Cardiac muscle cell (in vitro differentiated cells and primary cell): Measurements from ENCODE around the gene CEP112. TPM values are rescaled to one million over a fixed set of nuclear protein-coding genes. Genes with fewer than 3 reads are reported as not detected.

Source experiments
- DNase-seq, 2 donors: peaks; one replicate each; pipeline versions ENCODE4 v3.0.0 to v3.0.0-alpha.2; 2010 to 2017; ENCODE audit warnings: low read depth in 1 of 2, low spot score in 1 of 2
- H3K27ac ChIP-seq: fragments of 200-600 bp; sonication (generic); 2 replicates; pipeline ENCODE4 v1.5.1; 2016
- H3K27me3 ChIP-seq: fragments of 200-600 bp; sonication (generic); 2 replicates; pipeline ENCODE4 v1.6.0; 2016; ENCODE audit warnings: control low read depth
- H3K36me3 ChIP-seq: fragments of 200-600 bp; sonication (generic); 2 replicates; pipeline ENCODE4 v1.5.1; 2016; ENCODE audit warnings: control low read depth
- H3K4me1 ChIP-seq: fragments of 200-600 bp; sonication (generic); 2 replicates; pipeline ENCODE4 v1.8.1; 2017; ENCODE audit warnings: low read depth, mild to moderate bottlenecking, mixed run types
- H3K4me3 ChIP-seq: fragments of 200-600 bp; sonication (generic); 2 replicates; pipeline ENCODE4 v1.5.1; 2016; ENCODE audit warnings: mild to moderate bottlenecking
- H3K9me3 ChIP-seq: fragments of 200-600 bp; sonication (generic); 2 replicates; pipeline ENCODE4 v1.5.1; 2017; ENCODE audit warnings: low read depth, mild to moderate bottlenecking, control low read depth
- polyA plus RNA-seq: library from polyadenylated mRNA; unstranded; fragments of >200 nt; fragmentation: Nextera tagmentation; extraction: Ambion mirVana; gene quantifications from 2 replicates; pipeline ENCODE4 v1.2.1, GENCODE V29; 2016
- total RNA-seq: library from RNA; depleted of rRNA; stranded (reverse); fragments of >200 nt; gene quantifications from 2 replicates; pipeline ENCODE4 v1.2.3, GENCODE V29; 2016
- TF ChIP-seq, protein P1 (sequence below): IDR thresholded peaks from 2 replicates; pipeline ENCODE4 v1.5.1; 2012; ENCODE audit warnings: low read depth, mild to moderate bottlenecking, low read length

CEP112 gene
- total and polyA plus RNA-seq, 2 experiments from 2014 or later, result 7.7 to 10.9 TPM

DNA sequence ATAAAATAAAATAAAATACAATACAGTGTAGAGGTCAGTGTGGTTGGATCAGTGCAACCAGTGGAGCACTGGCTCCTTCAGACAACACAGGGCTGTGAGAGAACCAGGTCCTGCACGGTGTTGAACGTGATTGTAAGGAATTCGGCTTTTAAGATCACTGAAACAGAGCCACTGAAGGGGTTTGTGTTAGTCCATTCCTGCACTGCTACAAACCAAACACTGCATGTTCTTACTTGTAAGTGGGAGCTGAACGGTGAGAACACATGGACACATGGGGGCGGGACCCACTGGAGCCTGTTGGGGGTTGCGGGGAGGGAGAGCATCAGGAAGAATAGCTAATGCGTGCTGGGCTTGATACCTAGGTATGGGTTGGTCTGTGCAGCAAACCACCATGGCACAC is 437.3 kb downstream of the CEP112 start:
- no peak overlapping the region for H3K27ac ChIP-seq
- TF ChIP-seq, protein P1, sequence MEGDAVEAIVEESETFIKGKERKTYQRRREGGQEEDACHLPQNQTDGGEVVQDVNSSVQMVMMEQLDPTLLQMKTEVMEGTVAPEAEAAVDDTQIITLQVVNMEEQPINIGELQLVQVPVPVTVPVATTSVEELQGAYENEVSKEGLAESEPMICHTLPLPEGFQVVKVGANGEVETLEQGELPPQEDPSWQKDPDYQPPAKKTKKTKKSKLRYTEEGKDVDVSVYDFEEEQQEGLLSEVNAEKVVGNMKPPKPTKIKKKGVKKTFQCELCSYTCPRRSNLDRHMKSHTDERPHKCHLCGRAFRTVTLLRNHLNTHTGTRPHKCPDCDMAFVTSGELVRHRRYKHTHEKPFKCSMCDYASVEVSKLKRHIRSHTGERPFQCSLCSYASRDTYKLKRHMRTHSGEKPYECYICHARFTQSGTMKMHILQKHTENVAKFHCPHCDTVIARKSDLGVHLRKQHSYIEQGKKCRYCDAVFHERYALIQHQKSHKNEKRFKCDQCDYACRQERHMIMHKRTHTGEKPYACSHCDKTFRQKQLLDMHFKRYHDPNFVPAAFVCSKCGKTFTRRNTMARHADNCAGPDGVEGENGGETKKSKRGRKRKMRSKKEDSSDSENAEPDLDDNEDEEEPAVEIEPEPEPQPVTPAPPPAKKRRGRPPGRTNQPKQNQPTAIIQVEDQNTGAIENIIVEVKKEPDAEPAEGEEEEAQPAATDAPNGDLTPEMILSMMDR, result no peak
- H3K4me1 ChIP-seq, result peaks cover 13% of the 10 kb centered on the region
- DNase-seq, result no peak
- no peaks in the 10 kb centered on the region for H3K36me3 ChIP-seq
- no peaks in the 10 kb centered on the region for H3K27me3 ChIP-seq
- H3K4me3 ChIP-seq, result no peak overlapping the region
- no peaks in the 10 kb centered on the region for H3K9me3 ChIP-seq

DNA sequence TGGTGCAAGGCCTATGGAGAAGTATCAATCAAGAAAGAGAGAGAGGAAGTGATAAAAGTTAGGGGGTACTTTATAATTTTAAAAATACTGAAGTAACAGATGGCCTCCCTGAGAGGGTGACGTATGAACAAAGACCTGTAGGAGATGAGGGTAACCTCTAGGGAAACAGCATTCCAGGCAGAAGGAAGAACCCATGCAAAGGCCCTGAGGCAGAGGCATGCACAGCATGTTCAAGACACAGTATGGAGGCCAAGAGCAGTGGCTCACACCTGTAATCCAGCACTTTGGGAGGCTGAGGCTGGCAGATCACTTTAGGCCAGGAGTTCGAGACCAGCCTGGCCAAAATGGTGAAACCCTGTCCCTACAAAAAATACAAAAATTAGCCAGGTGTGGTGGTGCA is 437.9 kb downstream of the CEP112 start:
- Histone ChIP-seq H3K36me3 (no peaks in the 10 kb centered on the region), H3K27ac (no peak overlapping the region), H3K4me1 (peaks cover 13% of the 10 kb centered on the region), H3K9me3 (no peaks in the 10 kb centered on the region), H3K27me3 (no peaks in the 10 kb centered on the region), H3K4me3 (no peak overlapping the region)
- TF ChIP-seq, protein P1, result no peak
- DNase-seq, result no peak

DNA sequence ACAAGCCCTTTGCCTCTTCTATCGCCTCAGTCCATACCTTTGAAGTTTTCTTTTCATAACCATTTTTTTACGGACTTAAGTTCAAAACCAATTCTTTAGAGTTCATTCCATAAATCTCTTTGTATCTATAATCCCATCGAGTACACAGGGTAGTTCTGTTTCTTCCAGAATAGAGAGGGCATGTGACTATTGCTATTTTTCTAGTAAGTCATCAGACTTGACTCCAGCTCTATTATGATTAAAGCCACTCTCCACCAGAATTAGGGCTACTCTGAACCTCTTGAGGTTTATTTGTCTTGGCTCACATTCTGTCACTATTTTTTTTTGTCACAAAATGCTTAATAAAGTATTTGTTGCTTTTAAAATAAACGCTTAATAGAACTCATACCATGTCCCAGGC is 438.6 kb downstream of the CEP112 start:
- DNase-seq, result no peak
- TF ChIP-seq, protein P1, result no peak
- peaks cover 13% of the 10 kb centered on the region for H3K4me1 ChIP-seq

DNA sequence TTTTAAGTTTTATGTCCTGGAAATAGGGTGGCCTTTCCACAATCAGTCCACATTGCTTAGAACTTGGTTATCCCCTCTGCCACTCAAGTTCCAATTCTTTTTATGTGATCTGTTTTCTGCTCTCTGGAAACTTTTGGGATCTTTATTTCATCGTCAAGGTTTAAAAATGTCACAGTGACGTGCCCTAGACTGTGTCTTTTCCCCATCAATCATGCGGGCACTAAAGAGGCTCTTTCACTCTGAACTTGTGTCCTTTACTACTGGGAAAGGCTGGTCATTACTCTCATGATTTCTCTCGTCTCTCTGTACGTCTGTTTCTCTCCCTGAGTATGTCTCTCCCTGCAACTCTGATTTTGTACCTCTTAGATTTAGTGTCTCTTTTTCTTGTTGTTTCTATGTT is 440.7 kb downstream of the CEP112 start:
- peak overlapping the region; percentile 30 for H3K27ac ChIP-seq
- no peaks in the 10 kb centered on the region for H3K9me3 ChIP-seq
- TF ChIP-seq, protein P1, result no peak

More for the DNA sequence above, 438.6 kb downstream of the CEP112 start:
- Histone ChIP-seq H3K27ac (no peak overlapping the region), H3K36me3 (no peaks in the 10 kb centered on the region), H3K4me3 (no peak overlapping the region), H3K9me3 (no peaks in the 10 kb centered on the region), H3K27me3 (no peaks in the 10 kb centered on the region)

DNA sequence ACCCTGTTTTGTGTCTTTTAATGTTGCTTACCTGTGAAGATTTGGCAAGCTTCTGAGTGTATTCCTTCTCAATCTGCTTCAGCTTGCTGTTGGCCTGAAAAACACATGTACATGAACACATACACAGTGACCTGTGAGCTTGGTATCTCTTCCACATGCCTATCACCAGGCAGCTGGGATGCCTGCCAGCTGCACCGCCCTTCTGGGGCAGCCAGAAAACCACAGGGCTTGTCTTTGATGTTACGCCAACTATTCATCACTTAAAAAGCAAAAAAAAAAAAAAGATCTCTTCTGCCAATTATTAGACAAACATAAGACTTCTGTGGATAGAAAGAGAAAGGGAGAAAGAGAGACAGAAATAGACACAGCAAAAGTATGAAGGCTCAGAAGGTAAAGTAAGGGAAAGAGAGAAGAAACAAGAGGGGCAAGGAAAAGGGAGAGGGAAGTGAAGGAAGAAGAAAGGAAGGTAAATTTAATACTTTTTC is 441.3 kb downstream of the CEP112 start:
- H3K27ac ChIP-seq, result no peak overlapping the region
- DNase-seq, result peak; percentile 42 to 92
- H3K27me3 ChIP-seq, result no peaks in the 10 kb centered on the region
- no peaks in the 10 kb centered on the region for H3K36me3 ChIP-seq
- H3K4me1 ChIP-seq, result peaks cover 13% of the 10 kb centered on the region
- TF ChIP-seq, protein P1, result no peak
- no peak overlapping the region for H3K4me3 ChIP-seq
- no peaks in the 10 kb centered on the region for H3K9me3 ChIP-seq

More for the DNA sequence above, 440.7 kb downstream of the CEP112 start:
- Histone ChIP-seq H3K4me3 (no peak overlapping the region), H3K27me3 (no peaks in the 10 kb centered on the region), H3K36me3 (no peaks in the 10 kb centered on the region), H3K4me1 (peaks cover 13% of the 10 kb centered on the region)
- DNase-seq, result no peak

DNA sequence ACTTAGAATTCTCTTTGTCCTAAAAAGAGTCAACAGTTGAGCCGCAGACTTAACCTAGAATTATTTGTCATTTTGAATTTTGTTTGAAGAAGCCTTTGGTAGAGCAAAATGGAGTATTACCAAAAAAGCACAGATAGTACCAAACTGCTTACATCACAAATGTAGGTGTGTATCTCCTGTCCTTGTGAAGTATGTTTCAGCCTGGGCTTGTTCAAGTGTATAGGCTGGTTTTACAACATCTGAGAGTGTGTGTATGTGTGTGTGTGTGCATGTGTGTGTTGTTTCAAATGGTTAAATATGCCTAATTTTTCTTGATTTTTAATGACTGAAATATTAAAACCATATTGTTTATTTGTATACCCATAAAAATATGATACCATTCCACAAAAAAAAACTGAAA is 441.8 kb downstream of the CEP112 start:
- H3K27ac ChIP-seq, result no peak overlapping the region
- no peaks in the 10 kb centered on the region for H3K9me3 ChIP-seq
- no peak for DNase-seq
- no peaks in the 10 kb centered on the region for H3K36me3 ChIP-seq
- no peak overlapping the region for H3K4me3 ChIP-seq
- TF ChIP-seq, protein P1, result no peak
- peaks cover 13% of the 10 kb centered on the region for H3K4me1 ChIP-seq
- no peaks in the 10 kb centered on the region for H3K27me3 ChIP-seq
